GM19239 (cell line): ENCODE results near the gene LCE7A.

Source experiments
- DNase-seq: peaks from one replicate; pipeline ENCODE4 v3.0.0; 2011; ENCODE audit warnings: low spot score; ENCODE audit not compliant: insufficient read length
- FAIRE-seq: peaks from 2 replicates; lab custom pipeline; 2011; peaks lifted over from hg19 to GRCh38; lab: Jason Lieb, UNC

LCE7A gene

DNA sequence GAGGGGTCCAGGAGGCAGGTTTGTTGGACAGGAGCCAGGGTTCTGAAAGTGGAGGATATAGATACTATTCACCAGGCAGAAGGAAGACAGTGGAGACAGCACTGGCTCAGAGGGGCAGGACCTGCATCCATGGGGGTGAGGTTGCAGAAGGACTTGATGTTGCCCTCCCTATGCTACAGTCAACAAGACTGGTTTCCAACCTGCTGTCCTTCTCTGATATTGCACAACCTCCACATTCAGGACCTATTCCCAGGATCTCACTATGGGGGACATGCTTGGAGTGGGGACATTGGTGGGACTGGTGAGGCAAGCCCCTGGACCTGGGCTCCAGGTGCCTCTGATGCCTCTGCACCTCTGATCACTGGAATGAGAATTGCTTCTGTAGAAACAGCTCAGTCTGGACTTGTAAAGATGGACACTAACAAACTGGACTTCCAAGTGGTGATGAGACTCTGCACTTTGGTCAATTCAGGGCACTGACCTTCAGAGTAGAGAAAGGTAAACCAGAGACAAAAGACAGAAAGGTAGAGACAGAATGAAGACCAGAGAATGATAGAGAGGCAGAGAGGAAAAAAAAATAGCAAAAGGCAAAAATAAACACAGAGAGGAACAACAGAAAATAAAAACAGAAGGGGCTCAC, 19.9 kb downstream of the LCE7A start:
- FAIRE-seq (no peak), DNase-seq (no peak)

DNA sequence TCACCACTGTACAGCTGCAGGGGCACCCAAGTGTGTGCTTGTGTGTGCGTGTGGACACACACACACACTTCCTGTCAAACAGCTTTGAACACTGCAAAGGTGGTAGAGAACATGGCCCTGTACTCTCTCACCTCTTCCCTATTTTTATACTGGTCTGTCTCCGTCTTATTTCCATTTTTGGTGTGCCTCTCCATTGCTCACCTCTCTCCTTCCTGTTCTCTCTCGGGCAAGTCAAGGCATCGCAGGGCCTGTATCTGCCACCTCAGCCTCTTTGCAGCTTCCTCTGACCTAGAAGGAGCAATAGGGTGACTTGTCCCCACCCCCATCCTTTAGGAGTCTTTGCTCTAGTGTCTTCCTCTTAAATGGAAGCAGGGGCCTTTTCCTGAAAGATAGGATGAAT, 20.5 kb downstream of the LCE7A start:
- FAIRE-seq (no peak), DNase-seq (no peak)

DNA sequence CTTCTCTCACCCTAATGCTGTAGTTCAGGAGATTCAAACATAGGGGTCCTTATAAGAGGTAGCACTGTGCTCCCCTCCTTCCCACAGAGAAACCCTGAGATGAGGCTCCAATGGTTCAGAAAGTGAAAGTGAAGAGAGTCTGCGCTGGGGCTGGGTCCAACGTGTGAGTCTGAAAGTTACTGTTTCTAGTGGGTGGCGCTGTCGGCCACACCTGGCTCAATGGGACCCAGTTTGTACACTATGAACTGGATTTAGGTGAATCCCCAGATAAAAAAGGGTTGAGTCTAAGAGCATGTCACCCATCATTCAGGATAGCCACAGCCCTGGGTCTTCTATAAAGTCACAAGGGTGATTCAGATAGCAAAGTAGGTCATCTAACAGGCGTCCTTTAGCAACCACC, 21.1 kb downstream of the LCE7A start:
- FAIRE-seq (no peak), DNase-seq (no peak)

DNA sequence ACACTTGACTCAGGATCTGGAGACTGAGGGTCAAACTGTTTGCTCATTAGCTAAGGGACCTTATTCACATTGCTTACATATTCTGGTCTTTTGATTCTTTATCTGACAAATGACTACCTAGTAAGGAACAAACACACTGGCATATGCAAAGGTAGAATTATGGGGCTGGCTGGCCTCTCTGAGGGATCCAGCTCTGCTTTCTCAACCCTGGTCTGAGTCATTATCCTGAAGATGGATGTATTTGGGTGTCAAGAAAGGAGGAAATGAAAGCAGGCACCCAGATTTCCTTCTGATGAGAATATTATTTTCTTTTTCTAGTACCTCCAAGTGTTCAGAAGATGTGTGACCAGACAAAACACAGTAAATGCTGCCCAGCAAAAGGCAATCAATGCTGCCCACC, 24.3 kb downstream of the LCE7A start:
- DNase-seq (no peak), FAIRE-seq (no peak)

DNA sequence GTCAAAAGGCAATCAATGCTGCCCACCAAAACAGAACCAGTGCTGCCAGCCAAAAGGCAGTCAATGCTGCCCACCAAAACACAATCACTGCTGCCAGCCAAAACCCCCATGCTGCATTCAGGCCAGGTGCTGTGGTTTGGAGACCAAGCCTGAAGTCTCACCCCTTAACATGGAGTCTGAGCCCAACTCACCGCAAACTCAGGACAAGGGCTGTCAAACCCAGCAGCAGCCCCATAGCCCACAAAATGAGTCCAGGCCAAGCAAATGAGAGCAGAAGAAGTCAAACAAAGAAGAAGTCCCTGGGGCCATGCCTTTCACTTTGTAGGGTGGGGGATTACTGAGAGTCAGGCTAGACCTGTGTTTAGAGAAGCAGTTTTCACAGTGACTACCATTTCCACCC, 24.7 kb downstream of the LCE7A start:
- no peak for FAIRE-seq

DNA sequence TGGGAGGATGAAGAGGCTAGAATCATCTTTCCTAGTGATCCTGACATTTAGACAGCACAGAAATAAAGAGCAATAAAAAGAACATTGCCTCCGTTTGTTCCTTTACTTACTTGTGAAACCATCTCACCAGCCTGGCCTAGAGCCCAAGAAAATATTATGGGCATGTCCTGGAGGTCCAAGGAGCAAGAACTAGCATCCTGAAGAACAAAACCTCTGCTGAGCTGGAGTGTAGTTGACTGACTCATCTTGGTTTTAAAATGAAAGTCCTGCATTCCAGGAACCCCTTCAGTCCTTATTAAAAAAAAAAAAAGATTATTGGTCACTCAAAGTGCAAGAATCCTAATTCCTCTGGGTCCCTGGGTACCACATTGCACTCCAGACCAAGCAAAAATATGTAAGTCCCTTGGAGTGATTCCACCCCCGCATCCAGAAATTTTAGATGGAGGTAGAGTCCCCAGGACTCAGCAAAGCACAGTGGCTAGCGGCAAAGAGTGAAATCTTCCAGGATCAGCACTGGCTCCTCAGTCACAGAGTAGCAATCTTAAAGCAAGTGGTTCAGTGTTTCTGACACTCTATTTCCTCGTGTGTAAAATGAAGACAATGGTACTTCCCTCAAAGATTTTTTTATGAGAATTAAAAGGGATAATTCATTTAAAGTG, 25.3 kb downstream of the LCE7A start:
- DNase-seq, result no peak
- FAIRE-seq, result no peak

More for the DNA sequence above, 24.7 kb downstream of the LCE7A start:
- DNase-seq, result no peak

DNA sequence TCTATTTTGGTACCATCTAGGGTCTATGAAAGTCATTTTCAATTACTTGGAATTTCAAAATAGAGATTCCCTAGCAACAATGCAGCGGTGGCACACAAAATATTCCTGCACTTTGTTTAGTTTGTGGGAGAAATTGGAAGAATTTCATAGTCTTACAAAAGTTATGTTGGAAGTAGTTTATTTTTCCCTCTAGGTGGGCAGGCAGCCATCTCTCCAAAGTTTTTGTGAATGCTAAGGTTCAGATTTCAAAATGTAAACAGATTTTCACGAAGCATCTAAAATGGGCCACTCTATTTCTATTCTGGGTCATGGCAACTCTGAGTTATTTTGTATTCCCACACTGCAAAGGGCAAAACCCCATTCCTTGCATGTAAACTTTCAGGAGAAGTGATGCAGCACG, 26.3 kb downstream of the LCE7A start:
- FAIRE-seq (no peak), DNase-seq (no peak)

DNA sequence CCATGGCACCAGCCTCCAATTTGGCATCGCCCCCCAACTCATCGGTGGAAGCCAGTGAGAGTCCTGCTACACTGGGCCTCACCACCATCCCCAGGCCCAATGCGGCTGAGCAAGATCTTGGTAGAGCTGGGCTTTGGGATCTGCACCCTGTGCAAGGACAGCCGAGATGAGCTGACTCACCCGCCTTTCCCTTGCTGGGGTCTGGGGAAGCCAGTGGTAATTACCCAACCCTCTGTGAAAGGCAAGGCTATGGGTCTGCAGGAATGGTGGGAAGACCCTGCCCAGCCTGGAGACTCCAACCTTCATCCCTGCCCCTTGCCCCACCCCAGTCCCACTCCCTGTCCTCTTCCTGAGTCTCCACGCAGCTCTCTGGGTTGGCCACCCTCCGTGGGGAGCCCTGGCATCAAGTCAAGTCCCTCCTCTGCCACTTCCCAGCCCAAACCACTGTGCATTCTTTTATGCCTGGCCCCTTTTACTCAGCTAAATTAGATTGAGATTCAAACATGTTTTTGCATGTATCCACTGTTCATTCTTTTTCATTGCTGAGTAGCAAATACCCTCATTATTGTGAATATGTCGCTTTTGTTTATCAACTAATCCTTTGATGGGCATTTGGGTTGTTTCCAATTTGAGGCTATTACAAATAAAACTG, 27.1 kb downstream of the LCE7A start:
- FAIRE-seq (no peak), DNase-seq (no peak)

DNA sequence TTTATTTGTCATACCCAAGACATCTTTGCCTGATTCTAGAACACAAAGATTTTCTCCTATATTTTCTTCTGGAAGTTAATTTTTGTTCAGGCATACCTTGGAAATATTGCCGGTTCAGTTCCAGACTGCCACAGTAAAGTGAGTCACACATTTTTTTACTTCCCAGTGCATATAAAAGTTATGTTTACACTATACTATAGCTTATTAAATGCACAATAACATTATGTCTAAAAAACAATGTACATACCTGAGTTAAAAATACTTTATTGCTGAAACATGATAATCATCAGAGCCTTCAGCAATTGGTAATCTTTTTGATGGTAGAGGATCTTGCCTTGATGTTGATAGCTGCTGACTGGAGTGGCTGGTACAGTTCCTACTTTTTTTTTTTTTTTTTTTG, 28.3 kb downstream of the LCE7A start:
- FAIRE-seq, result no peak
- no peak for DNase-seq

DNA sequence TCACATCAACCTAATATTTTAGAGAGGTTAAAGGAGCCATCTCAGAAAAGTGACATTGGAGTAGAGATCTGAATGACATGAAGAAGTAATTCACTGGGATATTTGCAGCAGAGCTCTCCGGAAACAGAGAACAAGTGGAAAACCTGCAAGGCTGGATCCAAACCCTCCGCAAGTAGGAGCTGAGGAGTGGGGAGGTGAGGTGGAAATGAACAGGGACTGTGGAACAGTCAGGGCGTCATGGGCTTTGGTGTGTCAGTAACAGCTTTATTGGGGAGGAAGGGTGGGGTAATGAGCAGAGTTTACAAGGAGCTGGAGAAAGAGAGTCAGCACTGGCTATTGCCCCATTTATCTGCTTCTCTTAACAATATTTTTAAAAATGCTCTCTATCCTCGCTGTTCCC, 39.2 kb downstream of the LCE7A start:
- no peak for DNase-seq
- FAIRE-seq, result no peak

DNA sequence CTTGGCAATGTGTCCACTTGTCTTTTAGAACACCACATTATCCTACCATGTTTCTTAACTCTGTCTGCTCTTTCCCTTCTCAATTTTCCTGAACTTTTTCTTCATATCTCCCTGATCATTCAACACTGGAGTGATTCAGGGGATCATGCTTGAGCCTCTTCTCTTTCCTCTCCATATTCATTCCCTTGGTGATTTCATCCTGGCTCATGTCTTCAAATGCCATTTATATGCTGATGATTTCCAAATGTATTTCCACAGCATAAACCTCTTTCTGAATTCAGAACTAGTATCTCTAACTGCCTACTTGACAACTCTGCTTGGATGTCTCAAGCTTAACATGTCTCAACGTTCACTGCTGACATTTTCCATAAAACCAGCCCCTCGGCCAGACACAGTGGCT, 40.1 kb downstream of the LCE7A start:
- FAIRE-seq, result no peak
- DNase-seq, result no peak

DNA sequence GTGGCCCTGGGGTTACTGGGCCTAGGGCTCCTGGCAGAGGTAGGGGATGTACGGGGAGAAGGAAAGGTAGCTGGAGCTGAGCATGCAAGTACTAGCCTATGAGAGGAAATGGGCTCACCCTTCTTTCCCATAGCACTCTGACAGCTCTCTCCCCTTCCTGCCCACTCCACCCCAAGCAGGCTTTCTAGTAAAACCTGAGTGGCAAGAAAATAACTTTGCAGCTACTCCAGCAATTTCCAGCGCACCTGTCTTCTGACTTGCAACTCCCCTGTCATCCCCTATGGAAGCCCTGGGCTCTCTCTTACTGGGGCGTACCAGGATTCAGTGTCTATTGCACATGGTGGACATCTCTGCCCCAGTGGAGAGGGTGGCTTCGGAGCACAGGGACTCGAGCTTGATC, 41.8 kb downstream of the LCE7A start:
- FAIRE-seq, result no peak
- DNase-seq, result no peak

DNA sequence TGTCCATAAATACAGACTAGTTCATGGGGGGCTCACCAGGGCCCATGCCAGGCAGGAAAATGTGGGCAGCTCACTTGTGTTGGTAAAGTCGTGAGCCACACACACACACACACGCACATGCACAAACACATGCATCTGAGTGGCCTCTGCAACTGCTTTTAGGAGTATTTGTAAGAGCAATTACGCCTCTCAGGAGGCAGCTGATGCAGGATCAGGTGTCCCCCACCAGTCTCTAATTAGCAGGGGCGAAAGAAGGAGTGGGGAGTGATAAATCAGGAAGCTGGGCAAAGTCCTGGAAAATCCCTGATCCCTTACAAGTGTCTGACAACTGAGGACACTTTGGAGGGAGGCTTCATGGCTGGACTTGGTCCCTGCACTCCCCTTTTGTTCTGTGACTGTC, 42.8 kb downstream of the LCE7A start:
- DNase-seq, result no peak
- FAIRE-seq, result no peak

DNA sequence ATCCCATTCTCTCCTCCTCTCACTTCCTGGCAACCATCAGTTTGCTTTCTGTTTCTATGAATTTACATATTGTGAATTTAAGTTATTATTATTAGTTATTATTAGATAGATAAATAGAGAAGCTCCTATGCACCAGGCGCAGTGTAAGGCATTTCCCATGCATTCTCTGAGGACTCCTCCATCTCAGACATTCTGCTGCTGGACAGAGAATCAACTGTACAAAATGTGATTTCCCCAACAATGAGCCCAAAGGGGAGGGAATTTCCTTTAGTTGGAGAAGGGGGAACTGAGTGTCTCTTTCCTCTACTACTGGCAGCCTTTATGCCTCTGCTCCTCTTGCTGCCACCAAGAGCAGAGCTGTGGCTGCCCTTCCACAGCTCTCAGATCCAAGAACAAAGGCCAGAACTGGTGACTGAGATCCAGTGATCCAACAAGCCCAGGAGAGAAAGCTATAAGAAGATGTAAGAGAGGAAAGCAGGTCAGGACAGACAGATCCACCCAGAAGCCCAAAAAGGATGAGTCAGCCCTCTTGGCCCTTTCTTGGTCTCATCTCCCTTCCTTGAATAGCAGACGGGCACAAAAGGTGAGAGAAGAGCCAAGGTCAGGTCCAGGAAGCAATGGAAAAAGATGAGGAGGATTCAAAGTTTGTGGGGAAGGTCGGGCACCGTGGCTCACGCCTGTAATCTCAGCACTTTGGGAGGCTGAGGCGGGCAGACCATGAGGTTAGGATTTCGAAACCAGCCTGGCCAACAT, 45.1 kb downstream of the LCE7A start:
- no peak for FAIRE-seq
- DNase-seq, result no peak

DNA sequence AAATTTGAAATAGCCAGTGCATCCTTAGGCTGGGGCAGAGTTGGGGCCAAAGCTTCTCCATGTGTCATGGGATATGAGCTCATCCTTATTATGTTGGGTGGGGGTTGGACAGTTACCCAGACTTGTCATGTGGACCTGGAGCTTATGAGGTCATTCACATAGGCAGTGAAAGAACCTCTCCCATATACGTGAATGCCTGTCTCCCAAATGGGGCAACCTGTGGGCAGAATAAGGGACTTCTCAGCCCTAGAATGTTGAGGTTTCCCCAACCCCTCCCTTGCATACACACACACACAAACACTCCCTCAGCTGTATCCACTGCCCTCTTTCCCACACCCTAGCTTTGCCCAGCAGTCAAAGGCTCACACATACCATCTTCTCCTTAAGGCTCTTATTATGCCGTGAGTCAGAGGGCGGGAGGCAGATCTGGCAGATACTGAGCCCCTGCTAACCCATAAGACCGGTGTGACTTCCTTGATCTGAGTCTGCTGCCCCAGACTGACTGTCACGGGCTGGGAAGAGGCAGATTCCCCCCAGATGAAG, 46.3 kb downstream of the LCE7A start:
- FAIRE-seq (no peak), DNase-seq (no peak)

DNA sequence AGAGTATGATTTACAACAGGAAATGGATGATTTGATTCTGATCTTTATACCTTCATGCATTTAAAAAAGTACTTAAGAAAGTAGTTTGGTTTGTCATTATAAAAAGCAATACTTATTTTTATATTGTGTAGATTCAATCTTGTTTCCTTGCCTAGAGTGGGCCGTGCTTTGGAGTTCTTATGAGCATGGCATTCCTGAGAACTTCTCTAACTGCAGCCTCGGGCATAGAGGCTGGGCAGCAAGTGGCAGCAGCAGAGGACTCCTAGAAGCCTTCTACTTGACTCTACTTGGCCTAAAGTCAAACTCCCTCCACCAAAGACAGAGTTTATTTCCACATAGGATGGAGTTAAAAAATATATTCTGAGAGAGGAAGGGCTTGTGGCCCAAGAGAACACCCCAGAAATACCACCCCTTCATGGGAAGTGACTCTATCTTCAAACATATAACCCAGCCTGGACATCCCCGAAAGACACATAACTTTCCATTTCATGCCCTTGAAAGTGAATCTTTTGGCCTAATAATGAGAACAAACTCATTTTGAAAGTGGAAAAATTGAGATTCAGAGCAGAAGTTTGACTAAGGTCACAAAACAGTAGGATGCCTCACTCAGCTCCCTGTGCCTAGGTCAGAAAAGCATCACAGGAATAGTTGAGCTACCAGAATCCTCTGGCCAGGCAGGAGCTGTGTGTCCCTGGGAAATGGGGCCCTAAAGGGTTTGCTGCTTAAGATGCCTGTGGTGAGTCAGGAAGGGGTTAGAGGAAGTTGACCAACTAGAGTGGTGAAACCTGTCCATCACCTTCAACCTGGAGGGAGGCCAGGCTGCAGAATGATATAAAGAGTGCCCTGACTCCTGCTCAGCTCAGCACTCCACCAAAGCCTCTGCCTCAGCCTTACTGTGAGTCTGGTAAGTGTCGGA, 48.1 kb downstream of the LCE7A start, which contains the start of gene IVL:
Gene IVL, plus strand, starts transcription at position 861 of the 916 bp plus-strand sequence. CDS start 1,252 bp downstream, outside the sequence.
- DNase-seq (no peak), FAIRE-seq (no peak)

DNA sequence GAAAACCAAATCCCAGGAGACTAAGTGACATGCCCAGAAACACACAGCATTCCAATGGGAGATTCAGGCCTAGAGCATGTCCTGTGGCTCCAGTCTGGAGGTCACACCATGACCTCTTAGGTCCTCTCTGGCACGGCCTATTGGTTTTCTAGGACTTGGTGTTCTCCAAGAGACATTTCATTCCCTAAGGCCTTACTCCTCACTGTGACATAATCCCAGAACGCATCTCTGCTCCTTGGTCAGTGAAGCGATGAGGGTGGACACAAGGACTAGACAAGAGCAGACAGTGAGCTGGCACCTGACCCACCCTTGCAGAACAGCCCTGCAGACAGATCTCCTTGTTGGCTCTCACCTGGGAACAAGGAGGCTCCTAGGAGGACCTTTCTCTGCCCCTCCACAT, 49.4 kb downstream of the LCE7A start:
- FAIRE-seq, result no peak
- no peak for DNase-seq
